ENCODE measurements around the gene NPY5R. TPM values are rescaled to one million over a fixed set of nuclear protein-coding genes. Genes with fewer than 3 reads are reported as not detected.

Gene NPY5R
- total and polyA plus RNA-seq, 2 experiments from 2014 or later: 1.8 to 2.4 TPM

DNA sequence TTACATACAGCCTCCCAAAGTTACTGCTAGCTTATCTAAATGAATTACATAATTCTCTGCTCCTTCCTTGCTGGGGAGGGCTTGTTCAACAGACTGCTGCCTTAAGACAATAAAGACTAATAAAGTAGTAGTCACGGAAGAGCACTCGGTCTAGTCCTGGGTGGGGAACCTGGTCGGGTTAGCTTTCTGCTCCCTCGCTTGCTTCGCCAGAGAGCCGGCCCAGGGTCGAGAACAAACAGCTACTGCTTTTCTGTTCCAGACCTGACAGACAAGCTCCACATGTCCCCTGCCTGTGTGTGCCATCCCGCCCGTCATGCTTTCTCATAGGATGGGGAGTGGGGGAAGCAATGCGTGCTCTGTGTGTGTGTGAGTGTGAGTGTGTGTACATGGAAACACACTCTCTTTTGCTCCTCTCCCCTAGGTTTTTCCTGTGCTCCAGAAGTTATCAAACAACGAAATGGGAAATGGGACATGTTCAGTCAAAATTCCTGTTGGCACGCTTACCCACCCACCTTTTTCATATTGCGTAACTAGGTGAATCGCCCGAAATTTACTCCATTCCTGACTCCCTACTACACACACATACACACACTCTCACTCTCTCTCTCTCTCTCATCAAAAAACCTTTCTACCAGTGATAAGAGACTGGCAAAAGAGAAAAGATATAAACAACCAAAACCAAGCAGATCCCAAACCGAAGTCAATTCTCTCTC is 12.6 kb upstream of the NPY5R start (continued):
- TF ChIP-seq, protein P1, sequence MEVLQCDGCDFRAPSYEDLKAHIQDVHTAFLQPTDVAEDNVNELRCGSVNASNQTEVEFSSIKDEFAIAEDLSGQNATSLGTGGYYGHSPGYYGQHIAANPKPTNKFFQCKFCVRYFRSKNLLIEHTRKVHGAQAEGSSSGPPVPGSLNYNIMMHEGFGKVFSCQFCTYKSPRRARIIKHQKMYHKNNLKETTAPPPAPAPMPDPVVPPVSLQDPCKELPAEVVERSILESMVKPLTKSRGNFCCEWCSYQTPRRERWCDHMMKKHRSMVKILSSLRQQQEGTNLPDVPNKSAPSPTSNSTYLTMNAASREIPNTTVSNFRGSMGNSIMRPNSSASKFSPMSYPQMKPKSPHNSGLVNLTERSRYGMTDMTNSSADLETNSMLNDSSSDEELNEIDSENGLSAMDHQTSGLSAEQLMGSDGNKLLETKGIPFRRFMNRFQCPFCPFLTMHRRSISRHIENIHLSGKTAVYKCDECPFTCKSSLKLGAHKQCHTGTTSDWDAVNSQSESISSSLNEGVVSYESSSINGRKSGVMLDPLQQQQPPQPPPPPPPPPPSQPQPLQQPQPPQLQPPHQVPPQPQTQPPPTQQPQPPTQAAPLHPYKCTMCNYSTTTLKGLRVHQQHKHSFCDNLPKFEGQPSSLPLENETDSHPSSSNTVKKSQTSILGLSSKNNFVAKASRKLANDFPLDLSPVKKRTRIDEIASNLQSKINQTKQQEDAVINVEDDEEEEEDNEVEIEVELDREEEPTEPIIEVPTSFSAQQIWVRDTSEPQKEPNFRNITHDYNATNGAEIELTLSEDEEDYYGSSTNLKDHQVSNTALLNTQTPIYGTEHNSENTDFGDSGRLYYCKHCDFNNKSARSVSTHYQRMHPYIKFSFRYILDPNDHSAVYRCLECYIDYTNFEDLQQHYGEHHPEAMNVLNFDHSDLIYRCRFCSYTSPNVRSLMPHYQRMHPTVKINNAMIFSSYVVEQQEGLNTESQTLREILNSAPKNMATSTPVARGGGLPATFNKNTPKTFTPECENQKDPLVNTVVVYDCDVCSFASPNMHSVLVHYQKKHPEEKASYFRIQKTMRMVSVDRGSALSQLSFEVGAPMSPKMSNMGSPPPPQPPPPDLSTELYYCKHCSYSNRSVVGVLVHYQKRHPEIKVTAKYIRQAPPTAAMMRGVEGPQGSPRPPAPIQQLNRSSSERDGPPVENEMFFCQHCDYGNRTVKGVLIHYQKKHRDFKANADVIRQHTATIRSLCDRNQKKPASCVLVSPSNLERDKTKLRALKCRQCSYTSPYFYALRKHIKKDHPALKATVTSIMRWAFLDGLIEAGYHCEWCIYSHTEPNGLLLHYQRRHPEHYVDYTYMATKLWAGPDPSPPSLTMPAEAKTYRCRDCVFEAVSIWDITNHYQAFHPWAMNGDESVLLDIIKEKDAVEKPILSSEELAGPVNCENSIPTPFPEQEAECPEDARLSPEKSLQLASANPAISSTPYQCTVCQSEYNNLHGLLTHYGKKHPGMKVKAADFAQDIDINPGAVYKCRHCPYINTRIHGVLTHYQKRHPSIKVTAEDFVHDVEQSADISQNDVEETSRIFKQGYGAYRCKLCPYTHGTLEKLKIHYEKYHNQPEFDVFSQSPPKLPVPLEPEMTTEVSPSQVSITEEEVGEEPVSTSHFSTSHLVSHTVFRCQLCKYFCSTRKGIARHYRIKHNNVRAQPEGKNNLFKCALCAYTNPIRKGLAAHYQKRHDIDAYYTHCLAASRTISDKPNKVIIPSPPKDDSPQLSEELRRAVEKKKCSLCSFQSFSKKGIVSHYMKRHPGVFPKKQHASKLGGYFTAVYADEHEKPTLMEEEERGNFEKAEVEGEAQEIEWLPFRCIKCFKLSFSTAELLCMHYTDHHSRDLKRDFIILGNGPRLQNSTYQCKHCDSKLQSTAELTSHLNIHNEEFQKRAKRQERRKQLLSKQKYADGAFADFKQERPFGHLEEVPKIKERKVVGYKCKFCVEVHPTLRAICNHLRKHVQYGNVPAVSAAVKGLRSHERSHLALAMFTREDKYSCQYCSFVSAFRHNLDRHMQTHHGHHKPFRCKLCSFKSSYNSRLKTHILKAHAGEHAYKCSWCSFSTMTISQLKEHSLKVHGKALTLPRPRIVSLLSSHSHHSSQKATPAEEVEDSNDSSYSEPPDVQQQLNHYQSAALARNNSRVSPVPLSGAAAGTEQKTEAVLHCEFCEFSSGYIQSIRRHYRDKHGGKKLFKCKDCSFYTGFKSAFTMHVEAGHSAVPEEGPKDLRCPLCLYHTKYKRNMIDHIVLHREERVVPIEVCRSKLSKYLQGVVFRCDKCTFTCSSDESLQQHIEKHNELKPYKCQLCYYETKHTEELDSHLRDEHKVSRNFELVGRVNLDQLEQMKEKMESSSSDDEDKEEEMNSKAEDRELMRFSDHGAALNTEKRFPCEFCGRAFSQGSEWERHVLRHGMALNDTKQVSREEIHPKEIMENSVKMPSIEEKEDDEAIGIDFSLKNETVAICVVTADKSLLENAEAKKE (CRISPR knock-in tag; IDR thresholded peaks at IDR 0.05): no peak
- TF ChIP-seq JUNB (IDR thresholded peaks at IDR 0.05; ENCODE audit: unreplicated experiment) (no peak), STAT1 (IDR thresholded peaks at IDR 0.05; ENCODE audit: unreplicated experiment) (no peak)

DNA sequence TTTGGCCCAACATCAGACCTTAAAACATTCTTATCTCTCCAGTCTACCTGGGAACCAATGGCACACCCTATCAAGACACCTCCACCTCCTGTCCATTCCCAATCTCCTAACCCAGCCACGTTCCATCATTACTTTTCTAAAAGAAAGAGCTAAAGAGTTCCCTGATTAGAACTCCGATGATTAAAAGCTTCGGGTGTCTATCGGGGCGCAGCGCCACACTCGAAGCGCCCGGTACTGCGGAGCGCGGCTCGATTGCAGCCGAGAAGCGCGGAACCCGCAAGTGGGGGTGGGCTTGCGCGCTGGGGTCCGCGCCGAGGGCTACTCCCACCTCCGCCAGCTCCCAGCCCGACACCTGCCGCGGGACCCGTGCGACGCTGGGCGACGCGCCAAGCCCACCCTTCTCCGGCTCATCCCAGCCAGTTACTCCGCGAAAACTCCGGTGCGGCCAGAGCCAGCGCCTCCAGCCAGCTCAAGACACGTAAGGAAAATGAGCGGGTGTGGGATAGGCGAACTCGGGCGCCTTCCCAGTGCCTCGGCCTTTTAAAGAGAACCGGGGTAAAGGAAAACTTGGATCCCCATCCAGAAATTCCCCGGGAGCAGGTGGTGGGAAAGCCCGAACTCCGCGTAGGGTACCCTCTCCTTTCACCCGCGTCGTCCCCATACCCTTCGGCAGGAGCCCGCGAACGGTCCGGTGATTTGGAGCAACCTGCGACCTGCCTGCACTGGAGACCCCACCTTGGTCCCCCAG is 11.9 kb upstream of the NPY5R start:
- Histone ChIP-seq H3K4me1 (ENCODE audit: insufficient read depth) (no peaks in the 10 kb centered on the region; the same call in 1 of the 2 replicates), H3K4me3 (peak overlapping the region; percentile 92), H3K27me3 (ENCODE audit: insufficient read depth) (peaks cover 26% of the 10 kb centered on the region), H3K36me3 (ENCODE audit: insufficient read depth) (no peaks in the 10 kb centered on the region), H4K20me1 (replicated peaks; ENCODE audit: insufficient read depth) (no peaks in the 10 kb centered on the region), H3K4me2 (peak overlapping the region; percentile 99), H3K79me2 (replicated peaks; ENCODE audit: insufficient read depth) (no peaks in the 10 kb centered on the region; the same call in 1 of the 2 replicates), H3K27ac (ENCODE audit: low read depth) (no peak overlapping the region), H3F3A (replicated peaks; ENCODE audit: low read depth) (no peaks in the 10 kb centered on the region; the same call in 1 of the 2 replicates), H3K9me2 (ENCODE audit: insufficient read depth) (no peaks in the 10 kb centered on the region), H2AFZ (peak overlapping the region; percentile 100)
- H3K4me3 Mint-ChIP-seq: peak overlapping the region; percentile 95
- TF ChIP-seq EZH2 (IDR thresholded peaks at IDR 0.05; ENCODE audit: low read depth, unreplicated experiment) (peak; percentile 51), JUNB (IDR thresholded peaks at IDR 0.05; ENCODE audit: unreplicated experiment) (no peak)
- TF ChIP-seq, protein P2, sequence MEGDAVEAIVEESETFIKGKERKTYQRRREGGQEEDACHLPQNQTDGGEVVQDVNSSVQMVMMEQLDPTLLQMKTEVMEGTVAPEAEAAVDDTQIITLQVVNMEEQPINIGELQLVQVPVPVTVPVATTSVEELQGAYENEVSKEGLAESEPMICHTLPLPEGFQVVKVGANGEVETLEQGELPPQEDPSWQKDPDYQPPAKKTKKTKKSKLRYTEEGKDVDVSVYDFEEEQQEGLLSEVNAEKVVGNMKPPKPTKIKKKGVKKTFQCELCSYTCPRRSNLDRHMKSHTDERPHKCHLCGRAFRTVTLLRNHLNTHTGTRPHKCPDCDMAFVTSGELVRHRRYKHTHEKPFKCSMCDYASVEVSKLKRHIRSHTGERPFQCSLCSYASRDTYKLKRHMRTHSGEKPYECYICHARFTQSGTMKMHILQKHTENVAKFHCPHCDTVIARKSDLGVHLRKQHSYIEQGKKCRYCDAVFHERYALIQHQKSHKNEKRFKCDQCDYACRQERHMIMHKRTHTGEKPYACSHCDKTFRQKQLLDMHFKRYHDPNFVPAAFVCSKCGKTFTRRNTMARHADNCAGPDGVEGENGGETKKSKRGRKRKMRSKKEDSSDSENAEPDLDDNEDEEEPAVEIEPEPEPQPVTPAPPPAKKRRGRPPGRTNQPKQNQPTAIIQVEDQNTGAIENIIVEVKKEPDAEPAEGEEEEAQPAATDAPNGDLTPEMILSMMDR (conservative IDR thresholded peaks at IDR 0.05; ENCODE audit: low read depth in 2 of 2): peak; percentile 36 to 38
- peaks cover 10% of the 10 kb centered on the region; the same call in 2 of the 3 replicates for H3K36me3 Mint-ChIP-seq (ENCODE audit: low read depth)
- peaks cover 15% of the 10 kb centered on the region for H3K9me3 Mint-ChIP-seq
- no peak overlapping the region for H3K27ac Mint-ChIP-seq
- ATAC-seq: peak; percentile 85
- peaks cover 21% of the 10 kb centered on the region for H3K27me3 Mint-ChIP-seq (ENCODE audit: insufficient read depth, low read depth, poor library complexity)
- DNase-seq (ENCODE audit: low spot score): peak; percentile 68
- peaks cover 6% of the 10 kb centered on the region; the same call in 1 of the 3 replicates for H3K4me1 Mint-ChIP-seq

All from GM23338 (cell line).